ENCODE data around the gene KRT86.

Gene KRT86

GRCh38 chr12:52323001-52323400 is 48.6 kb downstream of the KRT86 start:
- H3K27ac ChIP-seq (ENCODE audit: low read length) = no peak overlapping the region
- TF ChIP-seq EZH2 (optimal IDR thresholded peaks at IDR 0.05; ENCODE audit: low read depth, low read length) (no peak), CTCF (IDR thresholded peaks at IDR 0.05; ENCODE audit: low read length) (no peak), EZH2phosphoT487 (IDR thresholded peaks at IDR 0.05; ENCODE audit: low read length) (no peak)

GRCh38 chr12:52323416-52324152 is 49.1 kb downstream of the KRT86 start:
- TF ChIP-seq CTCF (IDR thresholded peaks at IDR 0.05; ENCODE audit: low read length) (no peak), EZH2phosphoT487 (IDR thresholded peaks at IDR 0.05; ENCODE audit: low read length) (no peak), EZH2 (optimal IDR thresholded peaks at IDR 0.05; ENCODE audit: low read depth, low read length) (no peak)
- H3K79me2 ChIP-seq (ENCODE audit: low read length) = no peaks in the 10 kb centered on the region
- no peaks in the 10 kb centered on the region for H3K9me2 ChIP-seq (replicated peaks; ENCODE audit: insufficient read depth, low read length)
- H3K9me3 ChIP-seq (replicated peaks; ENCODE audit: insufficient read depth, low read length) = no peaks in the 10 kb centered on the region
- H3K27ac ChIP-seq (ENCODE audit: low read length) = no peak overlapping the region
- H3K4me3 ChIP-seq (ENCODE audit: low read length) = no peak overlapping the region
- H2AFZ ChIP-seq (ENCODE audit: low read length) = no peak overlapping the region
- no peak overlapping the region for H3K9ac ChIP-seq (ENCODE audit: low read length)
- DNase-seq = no peak
- peaks cover 65% of the 10 kb centered on the region for H3K27me3 ChIP-seq (replicated peaks; ENCODE audit: insufficient read depth, low read length)
- H3K4me2 ChIP-seq (ENCODE audit: low read depth, low read length) = no peak overlapping the region
- no peaks in the 10 kb centered on the region for H3F3A ChIP-seq (ENCODE audit: insufficient read depth, low read length)
- H3K36me3 ChIP-seq (replicated peaks; ENCODE audit: insufficient read depth, low read length) = no peaks in the 10 kb centered on the region
- H4K20me1 ChIP-seq (ENCODE audit: insufficient read depth, low read length) = no peaks in the 10 kb centered on the region
- peaks cover 6% of the 10 kb centered on the region for H3K4me1 ChIP-seq (ENCODE audit: low read length)

More at GRCh38 chr12:52323001-52323400, 48.6 kb downstream of the KRT86 start:
- H3K79me2 ChIP-seq (ENCODE audit: low read length) = no peaks in the 10 kb centered on the region
- DNase-seq = no peak
- no peak overlapping the region for H3K4me3 ChIP-seq (ENCODE audit: low read length)
- no peak overlapping the region for H3K9ac ChIP-seq (ENCODE audit: low read length)
- H3K4me1 ChIP-seq (ENCODE audit: low read length) = peaks cover 4% of the 10 kb centered on the region
- no peak overlapping the region for H3K4me2 ChIP-seq (ENCODE audit: low read depth, low read length)
- H3K9me3 ChIP-seq (replicated peaks; ENCODE audit: insufficient read depth, low read length) = no peaks in the 10 kb centered on the region
- no peaks in the 10 kb centered on the region for H4K20me1 ChIP-seq (ENCODE audit: insufficient read depth, low read length)
- H2AFZ ChIP-seq (ENCODE audit: low read length) = no peak overlapping the region
- H3F3A ChIP-seq (ENCODE audit: insufficient read depth, low read length) = no peaks in the 10 kb centered on the region
- H3K9me2 ChIP-seq (replicated peaks; ENCODE audit: insufficient read depth, low read length) = no peaks in the 10 kb centered on the region
- H3K27me3 ChIP-seq (replicated peaks; ENCODE audit: insufficient read depth, low read length) = peaks cover 71% of the 10 kb centered on the region
- H3K36me3 ChIP-seq (replicated peaks; ENCODE audit: insufficient read depth, low read length) = no peaks in the 10 kb centered on the region

GRCh38 chr12:52324153-52324444 is 49.7 kb downstream of the KRT86 start:
- H3K36me3 ChIP-seq (replicated peaks; ENCODE audit: insufficient read depth, low read length) = no peaks in the 10 kb centered on the region
- no peaks in the 10 kb centered on the region for H3F3A ChIP-seq (ENCODE audit: insufficient read depth, low read length)
- no peak overlapping the region for H3K9ac ChIP-seq (ENCODE audit: low read length)
- no peak for DNase-seq
- no peaks in the 10 kb centered on the region for H4K20me1 ChIP-seq (ENCODE audit: insufficient read depth, low read length)
- no peak overlapping the region for H3K4me3 ChIP-seq (ENCODE audit: low read length)
- peaks cover 6% of the 10 kb centered on the region for H3K4me1 ChIP-seq (ENCODE audit: low read length)
- no peaks in the 10 kb centered on the region for H3K9me2 ChIP-seq (replicated peaks; ENCODE audit: insufficient read depth, low read length)
- no peak overlapping the region for H3K27ac ChIP-seq (ENCODE audit: low read length)
- H3K27me3 ChIP-seq (replicated peaks; ENCODE audit: insufficient read depth, low read length) = peaks cover 60% of the 10 kb centered on the region
- no peaks in the 10 kb centered on the region for H3K9me3 ChIP-seq (replicated peaks; ENCODE audit: insufficient read depth, low read length)
- H3K4me2 ChIP-seq (ENCODE audit: low read depth, low read length) = no peak overlapping the region
- H2AFZ ChIP-seq (ENCODE audit: low read length) = no peak overlapping the region
- no peak for TF ChIP-seq EZH2 (optimal IDR thresholded peaks at IDR 0.05; ENCODE audit: low read depth, low read length)
- TF ChIP-seq EZH2phosphoT487 (IDR thresholded peaks at IDR 0.05; ENCODE audit: low read length) = no peak
- no peak for TF ChIP-seq CTCF (IDR thresholded peaks at IDR 0.05; ENCODE audit: low read length)
- H3K79me2 ChIP-seq (ENCODE audit: low read length) = no peaks in the 10 kb centered on the region

Data from MM.1S (cell line).